HG03039 (cell line): ENCODE measurements around the gene DGKD.

ENCODE experiments used
- ATAC-seq: cut with Tn5 transposase; IDR thresholded peaks from one replicate; pipeline ENCODE4 v1.9.1; 2021; ENCODE audit warnings: mild to moderate bottlenecking, moderate library complexity; ENCODE audit not compliant: unreplicated experiment

The DGKD gene

GRCh38 chr2:233409286-233409991 is 55.1 kb downstream of the DGKD start:
- no peak for ATAC-seq

DNA sequence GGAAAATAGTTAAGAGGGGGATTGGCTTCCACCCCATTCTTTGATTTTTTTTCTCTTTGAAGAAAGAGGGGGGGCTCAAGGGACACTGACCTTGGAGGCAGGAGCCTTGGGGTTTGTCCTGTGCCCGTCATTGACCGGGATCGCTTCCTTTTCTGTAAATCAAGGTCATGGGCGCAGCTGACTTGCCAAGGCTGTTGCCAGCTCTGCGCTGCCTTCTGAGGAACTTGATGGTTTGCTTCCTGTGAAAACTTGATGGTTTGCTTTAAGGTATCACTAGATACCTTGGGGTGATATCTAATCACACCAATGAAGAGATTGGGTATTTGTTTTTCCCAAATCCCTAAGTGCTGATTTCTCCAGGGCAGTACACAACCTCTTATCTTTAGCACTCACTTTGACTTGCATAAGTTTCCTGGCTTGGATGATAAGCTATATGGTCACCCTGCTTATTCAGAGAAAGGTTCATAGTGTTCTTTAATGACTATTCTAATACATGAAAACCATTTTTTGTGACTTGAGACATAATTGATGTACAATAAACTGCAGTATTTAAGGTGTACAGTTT is 56.0 kb downstream of the DGKD start:
- no peak for ATAC-seq

DNA sequence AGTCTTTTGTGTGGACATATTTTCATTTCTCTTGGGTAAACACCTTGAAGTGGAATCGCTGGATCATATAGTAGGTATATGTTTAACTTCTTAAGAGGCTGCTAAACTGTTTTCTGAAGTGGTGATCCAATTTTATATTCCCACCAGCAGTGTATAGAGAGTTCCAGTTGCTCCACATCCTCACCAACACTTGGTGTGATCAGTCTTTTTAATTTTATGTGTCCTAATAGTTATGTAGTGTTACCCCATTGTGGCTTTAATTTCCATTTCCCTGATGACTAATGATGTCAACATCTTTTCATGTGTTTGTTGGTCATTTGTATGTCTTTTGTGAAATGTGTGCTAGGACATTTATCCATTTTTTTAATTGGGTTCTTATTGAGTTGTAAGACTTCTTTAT is 56.9 kb downstream of the DGKD start:
- ATAC-seq: no peak

GRCh38 chr2:233412405-233412804 is 58.1 kb downstream of the DGKD start:
- ATAC-seq: no peak

GRCh38 chr2:233413046-233413445 is 58.8 kb downstream of the DGKD start:
- ATAC-seq: no peak

- no peak for ATAC-seq
These were observed 59.4 kb downstream of the DGKD start for GRCh38 chr2:233413559-233414272.

GRCh38 chr2:233414273-233414654 is 60.0 kb downstream of the DGKD start:
- no peak for ATAC-seq

- no peak for ATAC-seq
These were observed 60.7 kb downstream of the DGKD start for GRCh38 chr2:233414777-233415570.

DNA sequence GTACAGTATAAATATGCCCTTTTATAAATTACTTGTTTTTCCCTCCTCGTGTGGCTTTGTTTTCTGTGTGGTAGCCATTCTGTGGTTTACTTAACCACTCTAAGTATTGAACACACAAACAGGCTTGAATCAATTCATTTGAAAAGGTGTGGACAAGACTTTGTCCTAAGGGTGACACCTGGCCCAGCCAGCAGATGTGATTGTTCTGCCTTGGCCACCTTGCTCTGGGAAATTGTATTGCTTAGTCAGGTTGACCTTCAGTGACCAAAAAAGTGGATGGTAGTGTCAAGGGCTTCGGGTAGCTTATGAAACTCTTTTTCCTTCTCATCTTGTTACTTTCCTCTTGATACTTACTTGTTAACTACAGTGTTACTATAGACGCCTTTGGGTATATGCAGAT is 61.9 kb downstream of the DGKD start:
- no peak for ATAC-seq

- no peak for ATAC-seq
These were observed 62.4 kb downstream of the DGKD start for GRCh38 chr2:233416706-233417105.

DNA sequence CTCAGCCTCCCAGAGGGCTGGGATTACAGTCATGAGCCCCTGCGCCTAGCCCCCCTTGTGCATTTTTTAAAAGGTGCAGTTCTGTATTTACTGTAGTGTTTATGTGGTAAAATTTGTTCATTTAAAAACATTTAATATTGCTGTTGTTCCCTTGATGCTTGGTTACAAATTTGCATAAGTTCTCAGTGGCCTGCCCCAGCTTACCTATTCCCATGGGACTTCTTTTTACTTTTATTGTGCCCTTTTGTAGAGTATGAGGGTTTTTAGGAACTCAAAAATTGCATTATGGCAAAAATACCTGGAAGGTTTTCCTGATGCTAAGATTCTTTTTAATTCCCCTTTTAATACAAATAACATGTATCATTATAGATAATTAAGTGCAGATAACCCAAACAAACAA is 63.0 kb downstream of the DGKD start:
- ATAC-seq: no peak

DNA sequence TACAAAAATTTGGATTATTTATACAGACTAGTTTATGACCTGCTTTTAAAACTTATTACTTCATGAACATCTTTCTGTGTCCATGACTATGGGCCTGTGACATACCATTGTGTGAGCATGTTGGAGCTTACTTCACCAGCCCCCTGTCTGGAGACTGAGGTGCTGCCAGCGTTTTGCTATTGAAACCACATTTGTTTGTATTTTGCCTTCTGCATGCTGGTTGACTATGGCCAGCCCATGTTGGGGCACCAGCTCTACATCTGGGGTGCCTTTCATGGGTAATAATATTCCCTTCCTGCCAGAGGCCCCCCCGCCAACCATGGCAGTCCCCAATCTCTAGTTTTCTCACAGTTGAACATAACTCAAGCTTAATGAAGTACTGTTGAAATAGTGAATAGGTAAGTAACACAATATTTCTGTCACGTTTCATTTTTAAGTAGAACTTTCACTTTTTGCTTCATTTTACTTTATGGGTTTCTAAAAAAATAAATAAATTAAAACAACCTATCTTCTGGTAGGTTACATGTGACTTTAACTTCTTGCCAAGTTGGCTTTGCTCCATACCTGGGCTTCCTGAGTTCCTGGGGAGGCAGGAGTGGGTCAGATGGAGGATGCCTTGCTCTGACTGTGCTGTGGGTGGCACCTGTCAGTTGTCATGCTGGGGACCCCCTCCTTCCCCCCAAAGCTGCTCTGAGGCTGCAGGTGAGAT is 63.9 kb downstream of the DGKD start:
- ATAC-seq: no peak

DNA sequence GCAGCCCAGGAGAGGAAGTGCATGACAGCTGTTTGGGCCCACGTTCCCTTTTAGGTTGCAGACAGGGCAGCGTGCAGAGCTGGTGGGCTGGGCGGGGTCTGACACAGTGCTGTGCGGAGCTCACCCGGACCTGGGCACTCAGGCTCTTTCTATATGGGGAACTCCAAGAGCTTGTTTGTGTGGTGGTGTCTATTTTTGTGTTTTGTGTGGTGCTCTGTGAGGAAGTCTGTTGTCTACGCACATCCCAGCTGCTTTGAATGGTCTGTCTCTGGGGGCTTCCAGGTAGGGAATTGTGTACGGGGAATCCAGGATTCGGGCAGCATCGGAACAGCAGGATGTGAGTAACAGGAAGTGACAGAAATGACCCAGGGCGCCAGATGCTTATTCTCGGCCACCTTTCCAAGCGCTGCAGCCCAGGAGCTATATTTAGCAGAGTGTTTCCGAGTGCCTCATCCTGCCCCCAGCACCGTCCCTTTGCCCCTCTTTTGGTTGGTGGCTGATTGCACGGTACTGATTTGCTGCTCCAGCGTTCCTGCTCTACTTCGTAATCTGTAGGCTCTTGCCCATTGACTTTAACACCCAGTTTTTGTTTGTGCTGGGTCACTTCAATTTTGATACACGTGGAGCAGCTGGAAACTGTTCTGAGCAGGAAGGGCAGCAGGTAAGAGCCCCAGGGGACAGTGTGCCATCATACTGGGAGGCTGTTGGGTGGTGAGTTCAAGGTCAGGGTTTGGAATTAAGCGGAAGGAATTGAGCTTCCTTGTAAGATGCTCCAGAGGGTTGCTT is 64.7 kb downstream of the DGKD start:
- no peak for ATAC-seq

DNA sequence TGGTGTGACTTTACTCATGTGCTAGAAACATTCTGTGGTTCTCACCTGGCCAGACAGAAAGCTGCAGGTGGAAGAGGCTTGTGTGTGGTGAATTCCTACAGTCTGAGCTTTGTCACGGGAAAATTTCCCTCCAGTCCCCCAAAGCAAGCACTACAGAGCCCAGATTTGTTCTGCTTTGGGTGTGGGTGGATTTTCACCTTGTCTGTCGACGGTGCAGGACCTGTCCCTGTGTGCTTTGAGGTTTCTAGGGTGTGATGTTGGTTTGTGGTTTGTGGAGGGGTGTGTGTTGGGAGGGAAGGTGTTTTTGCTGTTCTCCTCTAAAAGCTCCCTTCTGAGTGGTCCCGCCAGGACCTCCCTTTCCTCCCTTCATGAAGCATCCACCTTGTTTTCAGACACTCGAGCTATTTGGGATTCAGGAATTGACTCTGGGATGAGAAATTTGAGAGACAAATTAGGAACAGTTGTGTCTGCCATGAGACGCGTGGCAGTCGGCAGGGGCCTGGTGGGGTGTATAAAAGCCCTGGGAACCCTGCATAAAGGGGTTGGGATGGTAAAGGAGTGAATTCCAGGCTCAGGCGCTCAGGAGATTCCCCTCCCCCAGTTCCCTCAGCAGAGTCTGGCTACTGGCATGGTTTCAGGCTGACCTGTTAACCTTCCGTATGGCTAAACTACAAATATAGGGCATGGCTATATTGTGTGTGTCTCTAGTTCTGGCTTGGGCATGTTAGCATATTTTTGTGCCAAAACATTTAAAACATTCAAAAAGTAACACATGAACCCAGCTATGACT is 65.5 kb downstream of the DGKD start:
- ATAC-seq: no peak

- no peak for ATAC-seq
These were observed 67.0 kb downstream of the DGKD start for GRCh38 chr2:233421091-233421816.

- no peak for ATAC-seq
These were observed 67.9 kb downstream of the DGKD start for GRCh38 chr2:233422050-233422639.

DNA sequence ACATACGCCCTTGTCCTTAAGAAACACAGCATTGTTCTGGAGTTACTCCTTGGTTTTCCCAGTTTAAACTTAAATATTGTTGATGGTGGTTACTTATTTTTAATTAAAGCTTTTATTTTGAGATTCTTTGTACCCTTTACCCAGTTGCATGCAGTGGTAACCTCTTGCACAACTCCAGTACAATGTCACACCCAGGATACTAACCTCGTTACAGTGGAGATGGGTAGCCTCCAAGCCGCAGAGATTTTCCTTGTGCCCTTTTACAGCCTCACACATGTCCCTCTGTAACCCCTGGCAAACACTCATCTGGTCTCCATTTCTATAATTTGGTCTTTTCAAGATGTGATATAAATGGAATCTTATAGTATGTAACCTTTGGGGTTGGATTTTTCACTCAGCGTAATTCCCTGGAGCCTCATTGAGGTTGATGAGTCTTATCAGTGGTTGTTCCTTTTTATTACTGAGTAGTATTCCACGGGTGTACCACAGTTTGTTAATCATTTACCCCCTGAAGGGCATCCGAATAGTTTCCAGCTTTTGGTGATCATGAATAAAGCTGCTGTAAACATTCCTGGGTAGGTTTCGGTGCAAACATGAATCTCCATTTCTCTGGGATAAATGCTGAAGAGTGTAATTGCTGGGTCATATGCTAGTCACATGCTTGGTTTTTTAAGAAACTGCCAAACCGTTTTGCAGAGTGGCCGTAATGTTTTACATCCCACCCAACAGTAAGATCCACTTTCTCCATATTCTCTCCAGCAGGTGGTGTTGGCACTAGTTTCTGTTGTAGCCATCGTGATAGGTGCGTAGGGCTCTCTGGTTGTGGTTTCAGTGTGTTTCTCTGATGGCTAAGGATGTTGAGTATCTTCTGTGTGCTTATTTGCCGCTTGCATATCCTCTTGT is 68.6 kb downstream of the DGKD start:
- ATAC-seq: no peak
